ENCODE measurements around the gene UMAD1.

The UMAD1 gene

DNA sequence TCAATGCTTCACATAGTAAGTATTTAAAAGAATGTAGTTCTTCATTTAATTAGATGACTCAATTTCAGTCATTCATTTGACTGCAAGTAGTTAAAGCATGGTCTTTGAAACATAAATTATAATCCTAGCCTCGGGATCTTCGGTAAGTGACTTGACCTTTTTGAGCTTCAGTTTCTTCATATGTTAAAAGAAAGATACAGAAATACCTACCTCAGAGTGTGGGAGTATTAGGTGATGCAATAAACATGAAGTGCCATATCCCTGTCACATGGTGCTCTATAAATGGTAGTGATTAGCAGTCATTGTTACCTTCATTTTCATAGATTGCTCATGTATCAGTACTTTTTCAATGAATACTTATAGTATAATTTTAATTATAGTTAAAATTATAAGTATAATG is 31.2 kb upstream of the UMAD1 start:
- Histone ChIP-seq H3K4me1 (ENCODE audit: control insufficient read depth in 1 of 2, insufficient read depth in 2 of 2, low read length in 2 of 2) (no peaks in the 10 kb centered on the region), H3K18ac (ENCODE audit: low read length) (no peak overlapping the region), H3K27me3 (ENCODE audit: insufficient read depth, low read length) (no peaks in the 10 kb centered on the region), H2AK5ac (ENCODE audit: low read length) (no peak overlapping the region), H3K4me2 (ENCODE audit: low read length) (no peak overlapping the region), H2BK120ac (ENCODE audit: insufficient read depth, low read length, poor library complexity) (no peak overlapping the region), H3K36me3 (ENCODE audit: control insufficient read depth in 1 of 2, insufficient read depth in 2 of 2, low read length in 2 of 2) (peaks cover 2 to 3% of the 10 kb centered on the region in 2 experiments), H3K27ac (ENCODE audit: low read depth, low read length) (no peak overlapping the region), H4K8ac (ENCODE audit: low read depth, low read length) (no peak overlapping the region), H2BK5ac (ENCODE audit: low read depth, low read length, poor library complexity) (no peak overlapping the region), H2AFZ (ENCODE audit: insufficient read depth, low read length, poor library complexity) (no peak overlapping the region), H3K14ac (ENCODE audit: low read length) (no peak overlapping the region), H4K12ac (ENCODE audit: low read depth, low read length) (no peak overlapping the region), H4K91ac (ENCODE audit: low read depth, low read length) (no peak overlapping the region), H3K79me2 (ENCODE audit: control insufficient read depth, insufficient read depth, low read length, poor library complexity) (no peaks in the 10 kb centered on the region), H2BK12ac (ENCODE audit: low read length) (no peak overlapping the region), H3K79me1 (ENCODE audit: low read length) (no peaks in the 10 kb centered on the region), H3K4ac (ENCODE audit: low read depth, low read length) (no peak overlapping the region), H3K23ac (ENCODE audit: low read length) (no peak overlapping the region), H3K9me3 (ENCODE audit: insufficient read depth, low read depth, low read length) (no peaks in the 10 kb centered on the region), H3K4me3 (ENCODE audit: low read depth, low read length) (no peak overlapping the region), H3K9ac (ENCODE audit: low read length) (no peak overlapping the region)
- no peak for DNase-seq
- WGBS (ENCODE audit: extremely low coverage, insufficient coverage, insufficient read length): no CpG with 5 or more reads among the region's 2 CpGs

DNA sequence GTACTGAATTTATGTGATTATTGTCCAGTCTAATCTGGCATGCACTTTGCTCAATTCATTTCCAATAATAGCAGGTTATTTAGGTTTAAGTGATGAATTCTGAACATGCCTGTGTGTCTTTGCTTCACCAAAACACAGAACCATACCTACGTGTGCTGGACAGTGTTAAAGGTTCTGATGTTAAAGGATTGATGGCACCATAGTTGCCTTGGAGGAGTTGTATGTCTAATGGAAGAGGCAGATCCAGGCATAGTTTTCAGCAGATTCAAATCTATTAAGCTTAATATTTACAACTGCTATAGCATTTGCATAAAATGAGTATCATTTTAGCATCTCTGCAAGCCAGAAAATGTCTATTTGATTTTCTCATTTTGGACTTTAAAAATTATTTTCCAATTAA is 28.0 kb upstream of the UMAD1 start:
- no peaks in the 10 kb centered on the region for H3K4me1 ChIP-seq (ENCODE audit: control insufficient read depth in 1 of 2, insufficient read depth in 2 of 2, low read length in 2 of 2)

DNA sequence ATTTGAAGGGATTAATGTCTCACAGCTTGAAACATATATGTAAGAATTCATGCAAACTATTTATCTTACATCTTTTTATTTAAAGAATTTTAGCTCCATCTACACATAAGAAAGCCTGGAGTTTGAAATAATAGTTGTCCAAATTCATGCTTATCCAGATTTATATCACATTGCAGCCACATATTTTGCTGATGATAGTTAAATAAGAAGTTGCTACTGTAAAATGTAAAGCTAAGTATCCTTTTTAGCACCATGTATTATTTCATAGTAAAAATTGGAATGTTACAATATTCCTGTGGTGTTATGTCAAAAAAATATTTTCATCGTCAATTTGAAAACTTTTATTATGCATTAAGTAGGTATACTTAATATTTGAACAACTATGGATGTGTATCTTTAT is 27.3 kb upstream of the UMAD1 start:
- Histone ChIP-seq H3K9me3 (ENCODE audit: insufficient read depth, low read depth, low read length) (no peaks in the 10 kb centered on the region), H3K79me1 (ENCODE audit: low read length) (no peaks in the 10 kb centered on the region), H2BK12ac (ENCODE audit: low read length) (no peak overlapping the region), H3K27ac (ENCODE audit: low read depth, low read length) (no peak overlapping the region), H3K4me1 (ENCODE audit: control insufficient read depth in 1 of 2, insufficient read depth in 2 of 2, low read length in 2 of 2) (no peaks in the 10 kb centered on the region), H3K4me2 (ENCODE audit: low read length) (no peak overlapping the region), H3K23ac (ENCODE audit: low read length) (no peak overlapping the region), H3K4ac (ENCODE audit: low read depth, low read length) (no peak overlapping the region), H3K9ac (ENCODE audit: low read length) (no peak overlapping the region), H2AK5ac (ENCODE audit: low read length) (no peak overlapping the region), H3K36me3 (ENCODE audit: control insufficient read depth in 1 of 2, insufficient read depth in 2 of 2, low read length in 2 of 2) (no peaks in the 10 kb centered on the region), H4K12ac (ENCODE audit: low read depth, low read length) (no peak overlapping the region), H4K8ac (ENCODE audit: low read depth, low read length) (no peak overlapping the region), H2AFZ (ENCODE audit: insufficient read depth, low read length, poor library complexity) (no peak overlapping the region), H2BK5ac (ENCODE audit: low read depth, low read length, poor library complexity) (no peak overlapping the region), H3K18ac (ENCODE audit: low read length) (no peak overlapping the region), H3K4me3 (ENCODE audit: low read depth, low read length) (no peak overlapping the region), H4K91ac (ENCODE audit: low read depth, low read length) (no peak overlapping the region), H3K79me2 (ENCODE audit: control insufficient read depth, insufficient read depth, low read length, poor library complexity) (no peaks in the 10 kb centered on the region), H2BK120ac (ENCODE audit: insufficient read depth, low read length, poor library complexity) (no peak overlapping the region), H3K27me3 (ENCODE audit: insufficient read depth, low read length) (no peaks in the 10 kb centered on the region), H3K14ac (ENCODE audit: low read length) (no peak overlapping the region)
- WGBS (ENCODE audit: extremely low coverage, insufficient coverage, insufficient read length): no CpG with 5 or more reads among the region's 1 CpG
- no peak for DNase-seq

More for the DNA sequence above, 28.0 kb upstream of the UMAD1 start:
- Histone ChIP-seq H4K12ac (ENCODE audit: low read depth, low read length) (no peak overlapping the region), H3K4me2 (ENCODE audit: low read length) (no peak overlapping the region), H3K23ac (ENCODE audit: low read length) (no peak overlapping the region), H3K27me3 (ENCODE audit: insufficient read depth, low read length) (no peaks in the 10 kb centered on the region), H3K9ac (ENCODE audit: low read length) (no peak overlapping the region), H2BK120ac (ENCODE audit: insufficient read depth, low read length, poor library complexity) (no peak overlapping the region), H2BK12ac (ENCODE audit: low read length) (no peak overlapping the region), H2BK5ac (ENCODE audit: low read depth, low read length, poor library complexity) (no peak overlapping the region), H3K18ac (ENCODE audit: low read length) (no peak overlapping the region), H3K79me1 (ENCODE audit: low read length) (no peaks in the 10 kb centered on the region), H3K4ac (ENCODE audit: low read depth, low read length) (no peak overlapping the region), H3K36me3 (ENCODE audit: control insufficient read depth in 1 of 2, insufficient read depth in 2 of 2, low read length in 2 of 2) (no peaks in the 10 kb centered on the region), H2AFZ (ENCODE audit: insufficient read depth, low read length, poor library complexity) (no peak overlapping the region), H3K79me2 (ENCODE audit: control insufficient read depth, insufficient read depth, low read length, poor library complexity) (no peaks in the 10 kb centered on the region), H3K4me3 (ENCODE audit: low read depth, low read length) (no peak overlapping the region), H3K27ac (ENCODE audit: low read depth, low read length) (no peak overlapping the region), H4K8ac (ENCODE audit: low read depth, low read length) (no peak overlapping the region), H2AK5ac (ENCODE audit: low read length) (no peak overlapping the region), H3K14ac (ENCODE audit: low read length) (no peak overlapping the region), H3K9me3 (ENCODE audit: insufficient read depth, low read depth, low read length) (no peaks in the 10 kb centered on the region), H4K91ac (ENCODE audit: low read depth, low read length) (no peak overlapping the region)
- no peak for DNase-seq
- WGBS (ENCODE audit: extremely low coverage, insufficient coverage, insufficient read length): no CpG with 5 or more reads among the region's 1 CpG

DNA sequence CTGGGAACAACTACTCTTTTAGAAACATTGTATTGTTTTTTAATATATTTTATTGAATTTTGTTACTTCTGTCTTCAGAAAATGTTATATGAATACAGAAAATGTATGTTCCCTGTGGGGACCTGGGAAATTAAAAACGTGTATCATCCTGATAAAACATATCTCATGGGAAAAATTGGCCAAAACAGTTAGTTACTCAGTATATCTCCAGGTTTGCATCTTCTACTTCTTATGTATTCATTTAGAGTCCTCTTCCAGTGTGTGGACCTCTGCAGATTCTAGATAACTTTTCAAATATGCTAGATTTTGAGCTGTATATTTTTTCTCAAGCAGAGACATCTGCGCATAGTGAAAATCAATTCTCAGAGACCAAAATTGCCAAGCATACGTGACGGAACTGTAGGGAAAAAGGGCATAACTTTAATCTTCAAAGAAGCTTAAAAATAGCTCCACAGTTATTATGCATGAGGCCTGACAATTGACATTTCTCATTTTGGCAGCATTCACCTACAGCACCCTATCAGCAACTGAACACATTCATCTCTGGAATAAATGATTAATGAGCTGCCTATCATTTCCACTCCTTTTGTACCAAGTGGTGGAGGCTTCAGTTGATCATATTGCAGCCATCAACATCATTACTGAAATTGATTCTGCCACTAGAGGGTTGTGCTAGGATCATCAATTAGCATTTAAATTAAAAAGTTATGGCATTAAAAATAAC is 26.4 kb upstream of the UMAD1 start:
- Histone ChIP-seq H3K4me2 (ENCODE audit: low read length) (no peak overlapping the region), H3K9ac (ENCODE audit: low read length) (no peak overlapping the region), H3K79me2 (ENCODE audit: control insufficient read depth, insufficient read depth, low read length, poor library complexity) (no peaks in the 10 kb centered on the region), H3K4ac (ENCODE audit: low read depth, low read length) (no peak overlapping the region), H3K79me1 (ENCODE audit: low read length) (no peaks in the 10 kb centered on the region), H3K4me3 (ENCODE audit: low read depth, low read length) (no peak overlapping the region), H3K36me3 (ENCODE audit: control insufficient read depth in 1 of 2, insufficient read depth in 2 of 2, low read length in 2 of 2) (no peaks in the 10 kb centered on the region), H2AK5ac (ENCODE audit: low read length) (no peak overlapping the region), H2AFZ (ENCODE audit: insufficient read depth, low read length, poor library complexity) (no peak overlapping the region), H3K27ac (ENCODE audit: low read depth, low read length) (no peak overlapping the region), H4K12ac (ENCODE audit: low read depth, low read length) (no peak overlapping the region), H2BK12ac (ENCODE audit: low read length) (no peak overlapping the region), H3K14ac (ENCODE audit: low read length) (no peak overlapping the region), H3K18ac (ENCODE audit: low read length) (no peak overlapping the region), H2BK5ac (ENCODE audit: low read depth, low read length, poor library complexity) (no peak overlapping the region), H2BK120ac (ENCODE audit: insufficient read depth, low read length, poor library complexity) (no peak overlapping the region), H3K27me3 (ENCODE audit: insufficient read depth, low read length) (no peaks in the 10 kb centered on the region), H3K9me3 (ENCODE audit: insufficient read depth, low read depth, low read length) (no peaks in the 10 kb centered on the region), H4K91ac (ENCODE audit: low read depth, low read length) (no peak overlapping the region), H3K4me1 (ENCODE audit: control insufficient read depth in 1 of 2, insufficient read depth in 2 of 2, low read length in 2 of 2) (no peaks in the 10 kb centered on the region), H3K23ac (ENCODE audit: low read length) (no peak overlapping the region), H4K8ac (ENCODE audit: low read depth, low read length) (no peak overlapping the region)
- no CpG with 5 or more reads among the region's 4 CpGs for WGBS (ENCODE audit: extremely low coverage, insufficient coverage, insufficient read length)
- DNase-seq: no peak

Measured in trophoblast cell (in vitro differentiated cells and primary cell).